ENCODE results near the gene DPP10.
"Not testable (repeated sequence)": the region's sequence is repeated elsewhere in the genome, so short reads cannot be mapped to it uniquely, and the experiment has no call there.

DPP10 gene

GRCh38 chr2:114442510-114442909 lies at the start of gene DPP10:
Gene DPP10 (plus strand): TSS chr2:114442641.
- peak; percentile 8 for DNase-seq (ENCODE audit: low read depth)
- no peak within 1 kb of the TSS for H3K4me3 ChIP-seq (replicated peaks; ENCODE audit: low read depth, low read length)
- no peak for TF ChIP-seq CTCF (IDR thresholded peaks at IDR 0.05; ENCODE audit: low read length, missing control alignments)

GRCh38 chr2:114400890-114401289 lies 41.6 kb upstream of the DPP10 start:
- TF ChIP-seq CTCF (IDR thresholded peaks at IDR 0.05; ENCODE audit: low read length, missing control alignments): no peak
- DNase-seq (ENCODE audit: low read depth): no peak
- H3K4me3 ChIP-seq (replicated peaks; ENCODE audit: low read depth, low read length): no peak overlapping the region

GRCh38 chr2:114405247-114406116 lies 37.0 kb upstream of the DPP10 start:
- TF ChIP-seq CTCF (IDR thresholded peaks at IDR 0.05; ENCODE audit: low read length, missing control alignments): no peak
- no peak for DNase-seq (ENCODE audit: low read depth)
- H3K4me3 ChIP-seq (replicated peaks; ENCODE audit: low read depth, low read length): no peak overlapping the region

GRCh38 chr2:114406347-114406746 lies 36.1 kb upstream of the DPP10 start:
- TF ChIP-seq CTCF (IDR thresholded peaks at IDR 0.05; ENCODE audit: low read length, missing control alignments): no peak
- no peak for DNase-seq (ENCODE audit: low read depth)
- no peak overlapping the region for H3K4me3 ChIP-seq (replicated peaks; ENCODE audit: low read depth, low read length)

- H3K4me3 ChIP-seq (replicated peaks; ENCODE audit: low read depth, low read length); DNase-seq (ENCODE audit: low read depth): not testable (repeated sequence)
Observed at GRCh38 chr2:114407353-114407752, 35.1 kb upstream of the DPP10 start.

- H3K4me3 ChIP-seq (replicated peaks; ENCODE audit: low read depth, low read length): no peak overlapping the region
- TF ChIP-seq CTCF (IDR thresholded peaks at IDR 0.05; ENCODE audit: low read length, missing control alignments): no peak
- no peak for DNase-seq (ENCODE audit: low read depth)
Observed at GRCh38 chr2:114421781-114422180, 20.7 kb upstream of the DPP10 start.

GRCh38 chr2:114424699-114425098 lies 17.7 kb upstream of the DPP10 start:
- DNase-seq (ENCODE audit: low read depth): no peak
- H3K4me3 ChIP-seq (replicated peaks; ENCODE audit: low read depth, low read length): no peak overlapping the region
- no peak for TF ChIP-seq CTCF (IDR thresholded peaks at IDR 0.05; ENCODE audit: low read length, missing control alignments)
